COR-L47 (cell line): ENCODE data around the gene TGIF2LY.
"Not testable (repeated sequence)": the region's sequence is repeated elsewhere in the genome, so short reads cannot be mapped to it uniquely, and the experiment has no call there.

Experiments used
- DNase-seq: peaks from one replicate; lab custom pipeline; 2025; lab: John Stamatoyannopoulos, UW

Gene TGIF2LY

DNA sequence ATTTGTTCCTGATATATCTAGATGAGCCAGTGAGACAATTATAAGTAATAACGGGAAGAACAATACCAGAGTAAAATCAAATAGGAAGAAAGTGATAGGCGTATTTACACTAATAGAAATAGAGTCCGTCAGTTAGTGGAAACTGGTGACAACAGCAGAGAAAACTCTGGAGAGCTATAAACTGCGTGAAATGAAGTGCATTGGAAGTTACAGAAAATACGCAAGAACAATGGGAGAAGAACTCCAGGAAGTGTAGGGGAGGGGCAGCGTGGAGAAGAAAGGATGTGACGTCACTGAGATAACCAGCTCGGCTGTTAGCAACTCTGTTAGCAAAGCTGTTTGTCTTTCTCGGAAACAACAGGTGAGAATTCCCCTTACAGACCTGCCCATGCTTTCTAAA lies at the start of gene TGIF2LY:
Gene TGIF2LY, plus strand, starts transcription at position 301 of the 400 bp plus-strand sequence. CDS start 178 bp downstream, outside the sequence.
- not testable (repeated sequence) for DNase-seq
